Activated T-helper 1 cell treated with anti-CD3 and anti-CD28 coated beads, Interleukin-12 subunit alpha, Interleukin-12 subunit beta, Interleukin-2, Interleukin-4 antibody, amounts not matched to agents 30 ng/mL and 10 ng/mL and 1 ng/mL, durations not matched to agents 14 hours and 24 hours and 36 hours (primary cell): ENCODE measurements around the gene ALG3. TPM values are rescaled to one million over a fixed set of nuclear protein-coding genes. Genes with fewer than 3 reads are reported as not detected.

ENCODE experiments used
- DNase-seq: peaks from one replicate; pipeline ENCODE4 v3.0.0; 2021; ENCODE audit warnings: low spot score
- H3K27ac Mint-ChIP-seq: one replicate; pipeline ENCODE4 v1.8.0; 2021; ENCODE audit warnings: mild to moderate bottlenecking, mixed read lengths
- H3K27me3 Mint-ChIP-seq: one replicate; pipeline ENCODE4 v1.8.0; 2022; ENCODE audit warnings: mild to moderate bottlenecking, moderate library complexity, mixed read lengths; ENCODE audit not compliant: insufficient read depth
- H3K36me3 Mint-ChIP-seq: one replicate; pipeline ENCODE4 v1.8.0; 2021; ENCODE audit warnings: low read depth, mixed read lengths
- H3K4me1 Mint-ChIP-seq: one replicate; pipeline ENCODE4 v1.8.0; 2021; ENCODE audit warnings: low read depth, mixed read lengths
- H3K4me3 Mint-ChIP-seq: one replicate; pipeline ENCODE4 v1.8.0; 2021; ENCODE audit warnings: mild to moderate bottlenecking, moderate library complexity, mixed read lengths
- H3K9me3 Mint-ChIP-seq: one replicate; pipeline ENCODE4 v1.8.0; 2021; ENCODE audit warnings: mixed read lengths
- intact Hi-C: fragments of 100-400 bp; cut with micrococcal nuclease; formaldehyde crosslinking; loops from one replicate; pipeline ENCODE4 v1.15.1; 2024
- total RNA-seq: library from RNA; stranded (reverse); gene quantifications from 2 replicates; pipeline ENCODE4 v1.2.3, GENCODE V29; 2022

The ALG3 gene
- total RNA-seq, 1 donor from 2014 or later = 86.7 TPM

DNA sequence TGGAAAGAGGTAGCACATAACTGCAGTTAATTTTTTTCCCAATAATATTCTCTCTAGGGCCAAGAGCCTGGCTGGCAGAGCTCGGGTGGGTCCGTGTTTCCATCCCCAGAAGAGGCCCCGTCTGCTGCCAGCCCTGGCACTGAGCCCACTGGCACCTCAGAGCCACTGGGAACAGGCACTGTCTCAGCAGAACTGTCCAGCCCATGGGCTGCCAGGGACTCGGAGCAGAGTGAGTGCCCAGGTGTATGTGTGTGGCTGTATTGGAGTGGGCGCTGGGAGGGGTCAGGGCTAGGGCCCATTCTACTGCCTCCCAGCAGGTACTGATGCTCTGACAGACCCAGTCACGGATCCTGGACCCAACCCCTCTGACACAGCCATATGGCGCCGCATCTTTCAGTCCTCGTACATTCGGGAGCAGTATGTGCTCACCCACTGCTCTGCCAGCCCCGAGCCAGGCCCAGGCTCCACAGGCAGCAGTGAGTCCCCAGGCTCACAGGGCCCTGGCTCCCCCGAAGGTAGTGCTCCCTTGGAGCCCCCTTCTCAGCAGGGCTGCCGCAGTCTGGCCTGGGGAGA, 10.4 kb downstream of the ALG3 start:
- Mint-ChIP-seq H3K4me1 (no peaks in the 10 kb centered on the region), H3K9me3 (no peaks in the 10 kb centered on the region), H3K36me3 (peaks cover 9% of the 10 kb centered on the region), H3K27ac (no peak overlapping the region), H3K4me3 (no peak overlapping the region), H3K27me3 (no peaks in the 10 kb centered on the region)
- DNase-seq = no peak
- intact Hi-C loops = no loop called here

DNA sequence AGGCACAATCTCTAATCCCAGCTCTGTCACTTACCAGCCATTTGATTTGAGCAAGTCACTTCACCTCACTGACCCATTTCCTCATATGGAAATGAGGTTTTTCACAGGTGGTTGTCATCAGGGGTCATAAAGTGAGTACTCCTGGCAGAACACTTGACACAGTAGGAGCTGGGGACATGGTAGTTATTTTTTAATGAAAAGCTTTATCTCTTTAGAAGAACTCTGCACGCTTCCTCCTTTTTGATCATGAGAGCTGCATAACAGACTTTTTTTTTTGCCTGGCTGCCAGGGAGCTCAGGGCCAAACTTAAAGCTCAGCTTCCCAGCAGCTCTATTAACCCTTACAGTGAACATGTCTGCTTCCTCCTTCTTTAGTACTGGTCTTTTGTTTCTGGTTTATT, 11.0 kb downstream of the ALG3 start:
- H3K27me3 Mint-ChIP-seq = peaks cover 2% of the 10 kb centered on the region
- DNase-seq = no peak
- intact Hi-C loops = no loop called here
- peaks cover 7% of the 10 kb centered on the region for H3K36me3 Mint-ChIP-seq
- H3K4me1 Mint-ChIP-seq = no peaks in the 10 kb centered on the region
- no peak overlapping the region for H3K4me3 Mint-ChIP-seq
- H3K27ac Mint-ChIP-seq = no peak overlapping the region
- no peaks in the 10 kb centered on the region for H3K9me3 Mint-ChIP-seq

DNA sequence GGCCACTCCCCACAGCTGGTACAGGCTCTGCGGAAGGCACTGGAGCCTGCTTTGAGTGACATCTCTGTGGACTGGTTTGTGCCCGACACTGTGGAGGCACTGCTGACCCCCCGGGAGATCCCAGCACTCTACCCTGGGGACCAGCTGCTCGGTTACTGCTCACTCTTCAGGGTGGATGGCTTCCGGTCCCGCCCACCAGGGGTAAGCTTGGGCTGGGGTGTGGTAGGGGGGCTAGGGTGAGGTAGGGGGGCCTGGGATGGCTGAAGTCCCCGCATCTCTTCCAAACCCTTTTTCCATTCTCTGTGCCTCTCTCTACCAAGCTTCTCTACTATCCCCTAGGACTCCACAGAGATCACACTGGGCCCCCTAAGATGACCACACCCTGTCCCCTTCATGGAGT, 11.6 kb downstream of the ALG3 start:
- DNase-seq = no peak
- Mint-ChIP-seq H3K4me1 (no peaks in the 10 kb centered on the region), H3K9me3 (no peaks in the 10 kb centered on the region), H3K27me3 (peaks cover 8% of the 10 kb centered on the region), H3K27ac (no peak overlapping the region), H3K4me3 (no peak overlapping the region), H3K36me3 (peaks cover 2% of the 10 kb centered on the region)
- intact Hi-C loops = no loop called here

DNA sequence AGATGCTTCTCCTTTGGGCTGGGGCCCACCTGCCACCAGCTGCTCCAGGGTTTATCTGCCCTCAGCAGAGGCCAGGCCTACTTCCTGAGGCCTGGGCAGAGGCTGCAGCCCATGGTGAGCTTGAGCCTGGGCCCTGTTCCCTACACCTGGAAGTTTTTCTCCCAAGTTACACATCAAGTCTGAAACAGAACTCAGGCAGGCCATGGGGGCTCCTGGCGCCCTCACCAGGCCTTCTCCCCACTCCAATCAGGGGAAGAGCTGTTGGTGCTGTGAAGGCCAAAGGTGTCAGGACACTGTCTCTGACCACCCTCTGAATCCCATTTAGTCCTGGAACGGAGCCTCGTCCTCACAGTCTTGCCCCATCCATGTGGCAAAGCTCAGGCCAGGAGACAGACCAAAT, 12.1 kb downstream of the ALG3 start:
- Mint-ChIP-seq H3K9me3 (no peaks in the 10 kb centered on the region), H3K4me1 (no peaks in the 10 kb centered on the region), H3K36me3 (no peaks in the 10 kb centered on the region), H3K4me3 (no peak overlapping the region), H3K27me3 (peaks cover 13% of the 10 kb centered on the region), H3K27ac (no peak overlapping the region)
- intact Hi-C loops = no loop called here
- no peak for DNase-seq

DNA sequence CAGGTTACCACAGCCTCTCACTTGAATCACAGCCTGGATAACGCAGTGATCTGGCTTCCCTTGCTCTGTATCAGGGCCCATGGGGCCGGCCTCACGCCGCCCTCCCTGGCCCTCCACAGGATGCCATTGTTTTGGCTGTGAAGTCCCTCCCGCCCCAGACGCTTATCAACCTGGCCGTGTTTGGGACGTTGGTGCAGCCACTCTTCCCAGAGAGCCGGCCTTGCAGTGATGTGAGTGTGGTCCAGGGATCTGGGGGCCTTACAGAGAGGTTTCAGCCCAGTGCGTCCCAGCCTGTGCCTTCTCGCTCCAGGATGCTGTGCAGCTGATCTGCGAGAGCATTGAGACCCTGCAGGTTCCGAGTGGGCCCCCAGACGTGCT, 12.7 kb downstream of the ALG3 start:
- H3K36me3 Mint-ChIP-seq = no peaks in the 10 kb centered on the region
- H3K9me3 Mint-ChIP-seq = no peaks in the 10 kb centered on the region
- H3K27me3 Mint-ChIP-seq = peaks cover 20% of the 10 kb centered on the region
- intact Hi-C loops = no loop called here
- no peak overlapping the region for H3K4me3 Mint-ChIP-seq
- no peak overlapping the region for H3K27ac Mint-ChIP-seq
- peaks cover 5% of the 10 kb centered on the region for H3K4me1 Mint-ChIP-seq
- no peak for DNase-seq

DNA sequence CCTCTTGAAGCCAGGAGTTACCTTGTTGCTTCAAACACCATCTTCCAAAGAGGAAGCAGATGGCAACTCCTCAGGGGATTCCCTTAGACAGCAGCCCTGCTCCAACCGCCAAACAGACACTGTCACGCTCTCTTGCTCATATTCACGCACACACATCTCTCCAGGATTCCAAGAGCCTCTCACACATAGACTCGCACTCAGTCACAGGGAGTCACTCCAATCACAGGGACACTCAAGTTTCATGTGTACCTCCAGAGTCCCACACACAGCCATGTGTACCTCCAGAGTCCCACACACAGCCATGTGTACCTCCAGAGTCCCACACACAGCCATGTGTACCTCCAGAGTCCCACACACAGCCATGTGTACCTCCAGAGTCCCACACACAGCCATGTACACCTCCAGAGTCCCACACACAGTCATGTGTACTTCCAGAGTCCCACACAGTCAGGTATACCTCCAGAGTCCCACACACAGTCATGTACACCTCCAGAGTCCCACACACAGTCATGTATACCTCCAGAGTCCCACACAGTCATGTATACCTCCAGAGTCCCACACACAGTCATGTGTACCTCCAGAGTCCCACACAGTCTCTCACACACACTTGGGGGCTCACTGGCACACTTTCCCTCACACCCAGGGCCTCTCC, 13.3 kb downstream of the ALG3 start:
- Mint-ChIP-seq H3K4me1 (peaks cover 7% of the 10 kb centered on the region), H3K4me3 (no peak overlapping the region), H3K9me3 (no peaks in the 10 kb centered on the region), H3K36me3 (no peaks in the 10 kb centered on the region), H3K27ac (no peak overlapping the region), H3K27me3 (peaks cover 22% of the 10 kb centered on the region)
- DNase-seq = no peak
- intact Hi-C loops = no loop called here

DNA sequence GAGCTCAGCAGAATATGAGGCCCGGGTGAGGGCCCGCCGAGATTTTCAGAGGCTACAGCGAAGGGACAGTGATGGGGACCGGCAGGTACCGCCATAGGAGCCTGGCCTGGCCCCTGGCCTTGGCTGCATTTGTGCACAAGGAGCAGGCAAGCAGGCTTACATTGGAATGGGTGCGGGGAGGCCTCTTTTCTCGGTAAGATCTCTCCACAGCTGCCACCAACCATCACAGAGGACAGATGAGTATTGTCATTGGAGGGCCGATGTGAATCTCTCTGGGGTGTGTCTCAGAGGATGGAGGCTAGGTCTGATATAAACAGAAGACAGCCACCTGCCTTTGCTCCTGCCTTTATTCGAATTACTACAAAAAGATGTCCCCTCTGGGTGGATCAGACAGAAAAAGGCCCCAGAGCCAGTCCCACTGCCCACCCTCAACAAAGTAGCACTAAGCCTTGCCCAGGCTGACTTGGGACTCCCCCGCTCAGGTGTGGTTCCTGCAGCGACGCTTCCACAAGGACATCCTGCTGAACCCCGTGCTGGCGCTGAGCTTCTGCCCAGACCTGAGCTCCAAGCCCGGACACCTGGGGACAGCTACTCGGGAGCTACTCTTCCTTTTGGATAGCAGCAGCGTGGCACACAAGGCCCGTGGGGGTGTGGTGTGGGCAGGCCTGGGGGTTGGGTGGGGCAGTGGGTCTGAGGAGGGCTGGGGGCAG, 13.9 kb downstream of the ALG3 start:
- Mint-ChIP-seq H3K4me1 (peaks cover 7% of the 10 kb centered on the region), H3K27ac (no peak overlapping the region), H3K27me3 (peaks cover 22% of the 10 kb centered on the region), H3K9me3 (no peaks in the 10 kb centered on the region), H3K36me3 (no peaks in the 10 kb centered on the region), H3K4me3 (no peak overlapping the region)
- intact Hi-C loops = no loop called here
- no peak for DNase-seq

DNA sequence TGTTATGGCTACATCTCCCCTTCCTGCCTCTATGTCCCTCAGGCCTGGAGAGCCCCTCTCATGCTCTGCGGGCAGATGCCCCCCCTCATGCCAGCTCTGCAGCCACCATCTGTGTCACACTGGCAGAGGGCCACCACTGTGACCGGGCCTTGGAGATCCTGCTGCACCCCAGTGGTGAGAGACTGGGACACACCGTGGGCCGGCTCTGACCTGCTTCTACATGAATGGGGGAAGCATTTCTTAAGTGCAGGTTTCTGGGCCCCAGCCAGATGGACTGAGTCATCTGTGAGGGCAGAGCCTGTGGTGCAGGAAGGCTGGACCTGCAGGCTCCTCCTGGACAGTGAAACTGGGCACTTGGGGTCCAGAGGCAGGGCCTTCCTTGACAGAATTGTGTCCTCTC, 14.5 kb downstream of the ALG3 start:
- peaks cover 22% of the 10 kb centered on the region for H3K27me3 Mint-ChIP-seq
- no peak overlapping the region for H3K27ac Mint-ChIP-seq
- intact Hi-C loops = no loop called here
- no peaks in the 10 kb centered on the region for H3K36me3 Mint-ChIP-seq
- no peak for DNase-seq
- no peak overlapping the region for H3K4me3 Mint-ChIP-seq
- H3K4me1 Mint-ChIP-seq = peaks cover 7% of the 10 kb centered on the region
- H3K9me3 Mint-ChIP-seq = no peaks in the 10 kb centered on the region

DNA sequence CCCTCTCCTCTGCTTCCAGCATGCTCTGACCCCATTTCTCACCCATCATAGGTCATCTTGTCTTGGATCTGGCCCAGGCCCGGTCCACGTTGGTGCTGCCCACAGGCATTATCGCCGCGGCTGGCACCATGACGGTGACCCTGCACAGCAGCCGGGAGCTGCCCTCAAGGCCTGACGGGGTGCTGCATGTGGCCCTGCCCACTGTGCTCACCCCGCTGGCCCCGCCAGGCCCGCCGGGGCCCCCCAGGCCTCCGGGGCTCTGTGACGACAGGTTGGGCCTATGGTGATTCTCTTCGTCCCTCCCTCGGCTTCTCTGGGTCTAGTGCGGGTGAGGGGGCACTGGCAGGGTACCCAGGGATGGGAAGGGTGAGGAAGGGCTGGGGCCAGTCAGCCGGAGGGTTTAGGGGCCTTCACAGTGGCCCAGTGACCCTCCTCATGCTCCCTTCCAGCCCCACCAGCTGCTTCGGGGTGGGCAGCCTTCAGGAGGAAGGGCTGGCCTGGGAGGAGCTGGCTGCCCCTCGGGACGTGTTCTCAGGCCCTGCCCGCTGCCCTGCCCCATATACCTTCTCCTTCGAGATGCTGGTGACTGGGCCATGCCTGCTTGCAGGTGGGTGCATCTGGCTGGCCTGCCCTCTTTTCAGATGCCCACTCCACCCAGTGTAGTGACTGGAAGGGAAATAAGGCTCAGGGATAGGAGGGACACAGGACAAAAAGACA, 15.5 kb downstream of the ALG3 start:
- no peaks in the 10 kb centered on the region for H3K9me3 Mint-ChIP-seq
- H3K36me3 Mint-ChIP-seq = no peaks in the 10 kb centered on the region
- H3K27me3 Mint-ChIP-seq = peaks cover 31% of the 10 kb centered on the region
- H3K4me1 Mint-ChIP-seq = peaks cover 14% of the 10 kb centered on the region
- intact Hi-C loops = no loop called here
- H3K4me3 Mint-ChIP-seq = no peak overlapping the region
- H3K27ac Mint-ChIP-seq = no peak overlapping the region
- DNase-seq = no peak

DNA sequence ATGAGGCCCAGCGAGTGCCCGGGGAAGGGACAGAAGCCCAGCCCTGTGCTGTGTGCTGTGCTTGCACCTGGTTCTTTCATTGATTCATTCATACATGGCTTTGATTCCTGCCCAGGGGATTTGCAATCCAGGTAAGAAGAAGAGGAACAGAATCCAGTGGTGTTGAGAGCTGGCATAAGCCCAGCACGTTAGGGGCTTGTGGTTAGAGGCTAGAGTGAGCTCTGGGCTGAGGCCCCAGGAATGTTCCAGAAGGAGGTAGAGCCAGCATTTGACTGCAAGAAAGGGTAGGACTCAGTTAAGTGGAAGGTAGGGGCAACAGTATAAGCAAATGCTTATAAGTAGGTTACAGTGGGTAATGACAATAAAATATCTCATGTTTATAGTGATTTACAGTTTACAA, 17.1 kb downstream of the ALG3 start:
- Mint-ChIP-seq H3K4me3 (peak overlapping the region; percentile 62), H3K9me3 (no peaks in the 10 kb centered on the region), H3K27me3 (peaks cover 39% of the 10 kb centered on the region), H3K27ac (peak overlapping the region; percentile 32), H3K36me3 (no peaks in the 10 kb centered on the region), H3K4me1 (peaks cover 14% of the 10 kb centered on the region)
- DNase-seq = no peak
- intact Hi-C loops = no loop called here

DNA sequence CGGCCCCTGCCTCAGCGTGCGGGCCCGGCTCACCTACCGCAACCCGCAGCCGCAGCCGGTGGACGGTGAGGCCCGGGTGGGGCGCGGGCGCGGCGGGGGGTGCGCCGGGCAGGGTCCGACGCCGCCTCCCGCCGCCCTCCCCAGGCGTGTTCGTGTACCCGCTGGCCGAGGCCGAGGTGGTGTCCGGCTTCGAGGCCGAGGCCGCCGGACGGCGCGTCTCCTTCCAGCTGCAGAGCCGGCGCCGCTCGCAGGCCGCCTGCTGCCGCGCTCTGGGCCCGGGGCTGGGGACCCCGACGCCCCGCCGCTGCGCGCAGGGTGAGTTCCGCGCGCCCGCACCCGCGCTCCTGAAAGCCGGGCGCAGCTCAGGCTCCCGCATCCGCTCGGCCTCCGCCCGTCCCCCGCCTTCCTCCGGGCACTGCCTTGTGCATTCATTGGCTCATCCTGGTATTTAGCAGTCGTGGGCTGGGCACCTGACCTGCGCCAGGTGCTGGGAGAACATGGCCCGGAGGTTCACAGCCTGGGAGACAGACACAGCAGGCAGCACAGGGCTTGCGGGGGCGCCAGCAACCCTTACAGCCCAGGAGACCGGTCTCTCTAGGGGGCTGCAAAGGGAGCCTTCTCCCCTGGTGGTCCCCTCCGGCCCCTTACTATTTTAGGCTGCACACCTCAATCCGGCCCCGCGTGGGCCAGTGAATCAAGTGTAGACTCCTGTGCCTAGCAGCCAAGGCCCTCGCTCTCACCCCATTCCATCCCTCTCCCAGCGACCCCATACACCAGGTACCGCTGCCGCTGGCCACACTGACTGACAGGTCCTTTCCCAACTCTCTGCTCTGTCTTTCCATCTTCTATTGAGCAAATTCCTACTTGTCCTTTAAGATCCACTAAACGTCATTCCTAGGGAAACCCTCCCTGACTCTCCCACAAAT, 17.9 kb downstream of the ALG3 start:
- Mint-ChIP-seq H3K27me3 (peaks cover 42% of the 10 kb centered on the region), H3K4me1 (peaks cover 14% of the 10 kb centered on the region), H3K9me3 (no peaks in the 10 kb centered on the region), H3K27ac (peak overlapping the region; percentile 32), H3K4me3 (peak overlapping the region; percentile 62), H3K36me3 (no peaks in the 10 kb centered on the region)
- DNase-seq = no peak
- intact Hi-C loops = no loop called here

DNA sequence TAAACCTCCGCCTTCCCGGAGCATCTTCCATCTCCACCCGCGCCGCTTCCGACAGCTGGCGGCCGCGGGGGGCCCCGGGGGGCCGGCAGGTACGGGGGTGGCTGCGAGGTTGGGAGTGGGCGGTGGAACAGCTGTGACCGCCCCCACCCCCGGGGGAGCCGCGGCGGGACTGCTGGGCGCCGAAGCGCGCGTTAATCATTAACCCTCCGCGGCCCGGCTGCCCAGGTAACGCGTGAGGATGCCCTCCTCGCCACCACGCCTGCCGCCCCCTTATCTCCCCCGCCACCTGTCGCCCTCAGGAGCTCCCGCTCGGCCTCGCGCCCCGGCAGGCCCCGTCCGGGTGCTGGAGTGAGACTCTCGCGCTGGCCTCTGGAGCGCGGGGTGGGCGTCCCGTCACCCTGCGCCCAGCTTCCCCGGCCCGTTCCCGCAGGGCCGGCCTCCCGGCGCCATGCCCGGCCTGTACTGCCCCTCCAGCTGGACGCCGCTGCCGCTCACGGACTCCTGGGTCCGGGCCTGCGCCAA, 18.6 kb downstream of the ALG3 start:
- Mint-ChIP-seq H3K27me3 (peaks cover 47% of the 10 kb centered on the region), H3K9me3 (no peaks in the 10 kb centered on the region), H3K36me3 (no peaks in the 10 kb centered on the region), H3K4me3 (no peak overlapping the region), H3K27ac (no peak overlapping the region), H3K4me1 (peaks cover 14% of the 10 kb centered on the region)
- DNase-seq = no peak
- intact Hi-C loops = no loop called here
